Stimulated activated CD4-positive, alpha-beta T cell treated with anti-CD3 and anti-CD28 coated beads, Interleukin-15, amount 100 ng/mL, for 24 hours (primary cell): Measurements from ENCODE around the gene NOS3.

Experiments used
- DNase-seq: peaks from one replicate; pipeline ENCODE4 v3.0.0-alpha.2; 2020

The NOS3 gene

GRCh38 chr7:150990416-150991186 is at the start of gene NOS3:
NOS3 (plus strand) TSS chr7:150991017; CDS start chr7:150993804, 2,787 bp downstream.
- DNase-seq, result no peak

- DNase-seq, result no peak
These were observed 49.3 kb upstream of the NOS3 start for GRCh38 chr7:150941351-150942000.

- peak; percentile 69 for DNase-seq
These were observed 48.7 kb upstream of the NOS3 start for GRCh38 chr7:150942001-150942590.

GRCh38 chr7:150942591-150943452 is 48.0 kb upstream of the NOS3 start:
- no peak for DNase-seq

- no peak for DNase-seq
These were observed 47.4 kb upstream of the NOS3 start for GRCh38 chr7:150943453-150943814.

GRCh38 chr7:150944066-150945042 is 46.5 kb upstream of the NOS3 start:
- DNase-seq, result no peak

GRCh38 chr7:150945171-150945852 is 45.5 kb upstream of the NOS3 start:
- DNase-seq, result no peak

- no peak for DNase-seq
These were observed 44.9 kb upstream of the NOS3 start for GRCh38 chr7:150945853-150946420.

- no peak for DNase-seq
These were observed 44.2 kb upstream of the NOS3 start for GRCh38 chr7:150946421-150947240.

- no peak for DNase-seq
These were observed 43.5 kb upstream of the NOS3 start for GRCh38 chr7:150947241-150947745.

GRCh38 chr7:150947761-150948651 is 42.8 kb upstream of the NOS3 start:
- DNase-seq, result no peak

GRCh38 chr7:150948791-150949251 is 42.0 kb upstream of the NOS3 start:
- DNase-seq, result no peak

GRCh38 chr7:150949564-150949963 is 41.3 kb upstream of the NOS3 start:
- no peak for DNase-seq

- no peak for DNase-seq
These were observed 40.8 kb upstream of the NOS3 start for GRCh38 chr7:150949971-150950491.

GRCh38 chr7:150950496-150951180 is 40.2 kb upstream of the NOS3 start:
- DNase-seq, result no peak

GRCh38 chr7:150951181-150951520 is 39.7 kb upstream of the NOS3 start:
- DNase-seq, result no peak

- DNase-seq, result no peak
These were observed 39.3 kb upstream of the NOS3 start for GRCh38 chr7:150951521-150951920.
